Adrenal gland (tissue), 5 donors: ENCODE results near the gene S100A7A.

Experiments
- CTCF ChIP-seq, 6 experiments: fragments of 450-650 bp in 4 of 6; fragments of 200-600 bp in 2 of 6; sonication (generic) in 1 of 6; IDR thresholded peaks; 1 replicate in 5 of 6; 2 replicates in 1 of 6; pipeline versions ENCODE4 v1.5.1 to v1.8.0; 2016 to 2021; ENCODE audit warnings: antibody characterized with exemption in 6 of 6, mild to moderate bottlenecking in 2 of 6, moderate library complexity in 1 of 6
- POLR2A ChIP-seq, 2 donors: fragments of 450-650 bp; IDR thresholded peaks; one replicate each; pipeline ENCODE4 v1.6.1; 2017; ENCODE audit warnings: antibody characterized with exemption in 2 of 2, mild to moderate bottlenecking in 2 of 2, moderate library complexity in 1 of 2
- donor health status: DM: no; HTN: no; CAD: no.

DNA sequence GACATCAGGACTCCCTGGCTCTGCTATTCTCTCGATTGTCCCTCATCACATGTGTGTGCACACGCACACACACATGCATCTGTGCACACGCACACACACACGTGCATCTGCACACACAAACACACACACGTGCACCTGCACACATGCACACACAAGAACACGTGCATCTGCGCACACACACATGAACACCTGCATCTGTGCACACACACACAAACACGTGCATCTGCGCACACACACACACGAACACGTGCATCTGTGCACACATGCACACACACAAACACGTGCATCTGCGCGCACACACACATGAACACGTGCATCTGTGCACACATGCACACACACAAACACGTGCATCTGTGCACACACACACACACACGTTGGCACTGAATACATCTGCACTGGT, 14.7 kb downstream of the S100A7A start:
- TF ChIP-seq CTCF (IDR thresholded peaks at IDR 0.05) (no peak), POLR2A (IDR thresholded peaks at IDR 0.05) (no peak)
